ENCODE data around the gene CDC42BPB. TPM values are rescaled to one million over a fixed set of nuclear protein-coding genes. Genes with fewer than 3 reads are reported as not detected.

The CDC42BPB gene
- total RNA-seq, 1 donor from 2014 or later = 102 TPM

DNA sequence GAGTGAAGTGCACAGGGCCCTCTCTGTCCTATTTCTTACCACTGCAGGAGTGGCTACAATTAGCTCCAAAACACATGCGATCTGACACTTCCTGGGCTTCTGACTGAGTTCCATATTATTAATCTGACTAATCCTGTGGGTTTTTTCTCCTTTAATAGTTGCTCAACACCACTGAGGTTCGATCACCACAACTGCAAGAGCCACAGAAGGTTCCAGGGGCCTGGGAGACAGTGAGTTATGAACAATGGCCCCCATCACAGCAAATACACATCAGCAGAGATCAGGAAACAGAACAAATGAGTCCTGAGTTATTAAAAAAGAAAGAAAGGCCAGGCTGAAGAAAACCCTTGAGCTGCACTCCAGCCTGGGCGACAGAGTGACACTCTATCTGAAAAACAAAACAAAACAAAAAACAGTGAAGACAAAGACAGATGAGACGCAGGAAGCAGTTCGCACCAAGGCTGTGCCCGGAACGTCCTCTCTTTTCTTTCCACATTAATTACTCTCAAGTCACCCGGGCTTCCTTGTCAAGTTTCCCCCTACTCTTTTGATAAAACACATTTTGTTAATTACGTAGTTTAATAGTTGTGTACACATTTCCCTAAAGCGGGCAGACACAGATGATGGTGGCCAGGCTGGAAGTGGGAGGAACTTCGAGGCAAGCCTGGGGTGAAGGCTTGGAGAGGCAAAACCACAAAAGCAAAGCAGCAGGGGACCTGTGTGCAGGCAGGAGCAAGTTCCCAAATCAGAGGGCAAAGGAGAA, 42.7 kb downstream of the CDC42BPB start:
- Histone ChIP-seq H3K27ac (no peak overlapping the region), H3K9me3 (no peaks in the 10 kb centered on the region), H3K4me3 (no peak overlapping the region), H3K4me1 (peaks cover 22% of the 10 kb centered on the region), H3K27me3 (no peaks in the 10 kb centered on the region), H3K36me3 (peaks cover 9% of the 10 kb centered on the region)
- DNase-seq (no peak), ATAC-seq (peak; percentile 47)
- TF ChIP-seq, protein P1, sequence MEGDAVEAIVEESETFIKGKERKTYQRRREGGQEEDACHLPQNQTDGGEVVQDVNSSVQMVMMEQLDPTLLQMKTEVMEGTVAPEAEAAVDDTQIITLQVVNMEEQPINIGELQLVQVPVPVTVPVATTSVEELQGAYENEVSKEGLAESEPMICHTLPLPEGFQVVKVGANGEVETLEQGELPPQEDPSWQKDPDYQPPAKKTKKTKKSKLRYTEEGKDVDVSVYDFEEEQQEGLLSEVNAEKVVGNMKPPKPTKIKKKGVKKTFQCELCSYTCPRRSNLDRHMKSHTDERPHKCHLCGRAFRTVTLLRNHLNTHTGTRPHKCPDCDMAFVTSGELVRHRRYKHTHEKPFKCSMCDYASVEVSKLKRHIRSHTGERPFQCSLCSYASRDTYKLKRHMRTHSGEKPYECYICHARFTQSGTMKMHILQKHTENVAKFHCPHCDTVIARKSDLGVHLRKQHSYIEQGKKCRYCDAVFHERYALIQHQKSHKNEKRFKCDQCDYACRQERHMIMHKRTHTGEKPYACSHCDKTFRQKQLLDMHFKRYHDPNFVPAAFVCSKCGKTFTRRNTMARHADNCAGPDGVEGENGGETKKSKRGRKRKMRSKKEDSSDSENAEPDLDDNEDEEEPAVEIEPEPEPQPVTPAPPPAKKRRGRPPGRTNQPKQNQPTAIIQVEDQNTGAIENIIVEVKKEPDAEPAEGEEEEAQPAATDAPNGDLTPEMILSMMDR (IDR thresholded peaks at IDR 0.05) = no peak
- intact Hi-C loops (cut with DNase I) = no loop called here

- intact Hi-C loops (cut with DNase I) = no loop called here
- no peak overlapping the region for H3K4me3 ChIP-seq
- TF ChIP-seq, protein P1 (IDR thresholded peaks at IDR 0.05) = no peak
- DNase-seq (peak; percentile 16), ATAC-seq (no peak)
- H3K27ac ChIP-seq = no peak overlapping the region
- H3K36me3 ChIP-seq = peaks cover 13% of the 10 kb centered on the region
- no peaks in the 10 kb centered on the region for H3K9me3 ChIP-seq
- H3K27me3 ChIP-seq = no peaks in the 10 kb centered on the region
- H3K4me1 ChIP-seq = peaks cover 13% of the 10 kb centered on the region
Observed at GRCh38 chr14:103013028-103013427, 44.3 kb downstream of the CDC42BPB start.

GRCh38 chr14:103009559-103009958, 47.8 kb downstream of the CDC42BPB start:
- H3K27me3 ChIP-seq = no peaks in the 10 kb centered on the region
- ATAC-seq (no peak), DNase-seq (peak; percentile 17)
- H3K27ac ChIP-seq = no peak overlapping the region
- H3K9me3 ChIP-seq = no peaks in the 10 kb centered on the region
- H3K4me3 ChIP-seq = no peak overlapping the region
- H3K4me1 ChIP-seq = peaks cover 4% of the 10 kb centered on the region
- TF ChIP-seq, protein P1 (IDR thresholded peaks at IDR 0.05) = no peak
- peaks cover 31% of the 10 kb centered on the region for H3K36me3 ChIP-seq
- intact Hi-C loops (cut with DNase I) = no loop called here

GRCh38 chr14:103008768-103009357, 48.5 kb downstream of the CDC42BPB start:
- intact Hi-C loops (cut with DNase I) = no loop called here
- peaks cover 32% of the 10 kb centered on the region for H3K36me3 ChIP-seq
- TF ChIP-seq, protein P1 (IDR thresholded peaks at IDR 0.05) = no peak
- DNase-seq (peak; percentile 52), ATAC-seq (no peak)
- H3K9me3 ChIP-seq = no peaks in the 10 kb centered on the region
- no peak overlapping the region for H3K4me3 ChIP-seq
- no peak overlapping the region for H3K27ac ChIP-seq
- H3K4me1 ChIP-seq = no peaks in the 10 kb centered on the region
- no peaks in the 10 kb centered on the region for H3K27me3 ChIP-seq

DNA sequence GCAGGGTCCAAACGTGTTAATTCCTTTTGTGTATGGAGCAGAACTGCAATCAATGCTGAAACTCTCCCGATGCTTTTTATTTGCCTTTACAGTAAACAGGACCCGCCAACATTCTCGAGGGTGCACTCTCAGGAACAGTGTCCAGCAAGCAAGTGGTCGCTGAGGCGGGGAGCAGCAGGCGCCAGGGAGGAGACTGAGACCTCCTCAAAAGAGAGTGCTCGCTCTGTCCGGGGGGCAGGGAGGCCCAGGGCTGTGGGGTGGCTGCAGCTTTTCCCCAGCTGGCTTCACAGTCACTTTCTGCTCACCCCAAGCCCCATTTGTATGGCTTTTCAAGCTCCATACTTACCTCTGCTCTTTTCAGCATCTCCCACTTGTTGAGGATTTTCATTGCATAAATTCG, 49.2 kb downstream of the CDC42BPB start:
- H3K36me3 ChIP-seq = peaks cover 39% of the 10 kb centered on the region
- peak; percentile 45 for DNase-seq
- H3K9me3 ChIP-seq = no peaks in the 10 kb centered on the region
- H3K4me3 ChIP-seq = no peak overlapping the region
- intact Hi-C loops (cut with DNase I) = no loop called here
- ATAC-seq = no peak
- TF ChIP-seq, protein P1 (IDR thresholded peaks at IDR 0.05) = no peak
- H3K27ac ChIP-seq = no peak overlapping the region
- no peaks in the 10 kb centered on the region for H3K27me3 ChIP-seq
- no peaks in the 10 kb centered on the region for H3K4me1 ChIP-seq

Measured in upper lobe of right lung (tissue), 1 donor.